ENCODE measurements around the gene HIVEP2.

HIVEP2 gene

GRCh38 chr6:142761756-142762155 is 183.2 kb downstream of the HIVEP2 start:
- Histone ChIP-seq H3K27me3 (ENCODE audit: insufficient read depth, poor library complexity, severe bottlenecking) (no peaks in the 10 kb centered on the region), H3K27ac (replicated peaks) (no peak overlapping the region), H3K4me3 (replicated peaks; ENCODE audit: insufficient read depth, low read length) (no peak overlapping the region)
- TF ChIP-seq CTCF (IDR thresholded peaks at IDR 0.05; ENCODE audit: insufficient read depth, low read length) (no peak), GABPA (IDR thresholded peaks at IDR 0.05; ENCODE audit: low read depth) (no peak), POLR2AphosphoS5 (IDR thresholded peaks at IDR 0.05; ENCODE audit: low read depth) (no peak), REST (IDR thresholded peaks at IDR 0.05; ENCODE audit: insufficient replicate concordance, low read depth) (no peak), SPI1 (IDR thresholded peaks at IDR 0.05; ENCODE audit: borderline replicate concordance, low read depth) (no peak)
- no peak for DNase-seq (ENCODE audit: low read depth in 1 of 2, low spot score in 1 of 2)

- H3K4me3 ChIP-seq (replicated peaks; ENCODE audit: insufficient read depth, low read length): no peak overlapping the region
- no peak overlapping the region for H3K27ac ChIP-seq (replicated peaks)
- no peak for TF ChIP-seq REST (IDR thresholded peaks at IDR 0.05; ENCODE audit: insufficient replicate concordance, low read depth)
- no peak for DNase-seq (ENCODE audit: low read depth in 1 of 2, low spot score in 1 of 2)
- no peaks in the 10 kb centered on the region for H3K27me3 ChIP-seq (ENCODE audit: insufficient read depth, poor library complexity, severe bottlenecking)
These were observed 184.8 kb downstream of the HIVEP2 start for GRCh38 chr6:142760152-142760551.

- Histone ChIP-seq H3K27ac (replicated peaks) (no peak overlapping the region), H3K4me3 (replicated peaks; ENCODE audit: insufficient read depth, low read length) (no peak overlapping the region), H3K27me3 (ENCODE audit: insufficient read depth, poor library complexity, severe bottlenecking) (no peaks in the 10 kb centered on the region)
- no peak for DNase-seq (ENCODE audit: low read depth in 1 of 2, low spot score in 1 of 2)
- TF ChIP-seq SPI1 (IDR thresholded peaks at IDR 0.05; ENCODE audit: borderline replicate concordance, low read depth) (no peak), POLR2AphosphoS5 (IDR thresholded peaks at IDR 0.05; ENCODE audit: low read depth) (no peak), GABPA (IDR thresholded peaks at IDR 0.05; ENCODE audit: low read depth) (no peak), REST (IDR thresholded peaks at IDR 0.05; ENCODE audit: insufficient replicate concordance, low read depth) (no peak), CTCF (IDR thresholded peaks at IDR 0.05; ENCODE audit: insufficient read depth, low read length) (no peak)
These were observed 186.3 kb downstream of the HIVEP2 start for GRCh38 chr6:142758629-142759025.

Data from HL-60 (cell line).